Breast epithelium (tissue), 3 donors: ENCODE data around the gene UNKL.

ENCODE experiments used
- CTCF ChIP-seq, 3 donors: fragments of 450-650 bp; IDR thresholded peaks; one replicate each; pipeline ENCODE4 v1.5.1; 2016 to 2017; ENCODE audit warnings: antibody characterized with exemption in 3 of 3, mild to moderate bottlenecking in 3 of 3, moderate library complexity in 3 of 3
- POLR2A ChIP-seq: fragments of 450-650 bp; IDR thresholded peaks from one replicate; pipeline ENCODE4 v1.6.1; 2016; ENCODE audit warnings: antibody characterized with exemption, mild to moderate bottlenecking, moderate library complexity

DNA sequence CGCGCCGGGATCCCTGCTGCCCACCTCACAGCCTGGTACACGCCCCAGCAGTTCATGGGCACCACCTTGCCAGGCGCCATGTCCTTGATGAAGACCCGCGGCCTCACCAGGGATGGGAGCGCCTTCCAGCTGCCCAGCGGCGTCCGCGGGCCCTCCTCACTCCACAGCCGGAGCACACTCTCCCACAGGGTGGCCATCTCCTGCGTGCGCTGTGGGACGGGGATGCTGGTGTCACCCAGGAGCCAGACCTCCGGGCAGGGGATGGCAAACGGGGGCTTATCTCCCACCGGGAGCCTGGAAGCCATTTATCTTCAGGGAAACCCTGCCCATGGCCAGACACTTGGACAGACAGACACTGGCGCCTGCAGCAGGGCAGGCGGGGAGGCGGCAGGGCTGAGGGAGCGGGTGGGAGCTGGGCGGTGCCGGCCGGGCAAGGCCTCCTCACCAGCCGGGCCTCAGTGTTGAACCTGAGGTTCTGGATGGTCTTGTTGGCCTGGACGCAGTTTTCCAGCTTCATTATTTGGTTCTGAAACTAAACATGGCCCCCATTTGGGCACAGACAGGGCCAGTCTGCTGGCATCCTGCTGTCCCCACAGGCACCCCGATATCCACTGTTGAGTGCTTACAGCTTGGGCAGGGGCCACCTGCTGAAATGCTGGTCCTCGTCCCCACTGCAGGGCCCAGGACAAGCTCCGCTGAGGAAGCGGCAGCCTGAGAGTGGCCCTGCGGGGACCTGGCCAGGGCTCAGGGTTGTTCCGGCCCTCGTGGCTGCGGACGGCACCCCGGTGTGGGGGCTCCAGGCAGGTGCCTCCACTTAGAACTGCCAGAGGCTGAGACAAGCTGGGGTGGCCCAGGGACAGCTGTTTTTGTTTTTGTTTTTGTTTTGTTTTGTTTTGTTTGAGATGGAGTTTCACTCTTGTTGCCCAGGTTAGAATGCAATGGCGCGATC, 20.4 kb upstream of the UNKL start:
- TF ChIP-seq CTCF (IDR thresholded peaks at IDR 0.05) (no peak), POLR2A (no peak)
